Smooth muscle cell (in vitro differentiated cells): Measurements from ENCODE around the gene NFATC2. TPM values are rescaled to one million over a fixed set of nuclear protein-coding genes. Genes with fewer than 3 reads are reported as not detected.

Source experiments
- DNase-seq: peaks from one replicate; lab custom pipeline; 2025; ENCODE audit not compliant: unreplicated experiment; lab: John Stamatoyannopoulos, UW
- H2AFZ ChIP-seq: fragments of 200-600 bp; sonication (generic); 2 replicates; pipeline ENCODE4 v1.6.0; 2016; ENCODE audit warnings: antibody characterized with exemption, low read depth, mild to moderate bottlenecking
- H3F3A ChIP-seq: fragments of 200-600 bp; sonication (generic); 2 replicates; pipeline ENCODE4 v1.6.0; 2017; ENCODE audit warnings: antibody characterized with exemption, low read depth
- H3K27ac ChIP-seq: fragments of 200-600 bp; sonication (generic); 2 replicates; pipeline ENCODE4 v1.5.1; 2016; ENCODE audit warnings: low read depth, mild to moderate bottlenecking
- H3K27me3 ChIP-seq: fragments of 200-600 bp; sonication (generic); 2 replicates; pipeline ENCODE4 v1.6.1; 2016; ENCODE audit warnings: low read depth, mild to moderate bottlenecking
- H3K36me3 ChIP-seq: fragments of 200-600 bp; sonication (generic); 2 replicates; pipeline ENCODE4 v1.5.1; 2016; ENCODE audit warnings: low read depth
- H3K4me1 ChIP-seq: fragments of 200-600 bp; sonication (generic); 2 replicates; pipeline ENCODE4 v1.5.1; 2016; ENCODE audit warnings: low read depth
- H3K4me2 ChIP-seq: fragments of 200-600 bp; sonication (generic); 2 replicates; pipeline ENCODE4 v1.6.0; 2016; ENCODE audit warnings: mild to moderate bottlenecking
- H3K4me3 ChIP-seq: fragments of 200-600 bp; sonication (generic); 2 replicates; pipeline ENCODE4 v1.5.1; 2016; ENCODE audit warnings: mild to moderate bottlenecking
- H3K79me2 ChIP-seq: fragments of 200-600 bp; sonication (generic); 2 replicates; pipeline ENCODE4 v1.6.0; 2016; ENCODE audit warnings: low read depth, mild to moderate bottlenecking
- H3K9ac ChIP-seq: fragments of 200-600 bp; sonication (generic); 2 replicates; pipeline ENCODE4 v1.6.0; 2016; ENCODE audit warnings: low read depth
- H3K9me3 ChIP-seq: fragments of 200-600 bp; sonication (generic); replicated peaks from 2 replicates; pipeline ENCODE4 v1.5.1; 2016; ENCODE audit warnings: low read depth
- H4K20me1 ChIP-seq: fragments of 200-600 bp; sonication (generic); 2 replicates; pipeline ENCODE4 v1.6.0; 2016; ENCODE audit warnings: low read depth
- WGBS: methylation state at CpG from one replicate; pipeline ENCODE4 v1.1.7; 2016; ENCODE audit warnings: low lambda C conversion rate; 5-methylcytosine and 5-hydroxymethylcytosine counted together
- polyA plus RNA-seq: library from polyadenylated mRNA; unstranded; fragments of >200 nt; fragmentation: Nextera tagmentation; extraction: Ambion mirVana; gene quantifications from 2 replicates; pipeline ENCODE4 v1.2.1, GENCODE V29; 2016
- total RNA-seq: library from RNA; depleted of rRNA; stranded (reverse); fragments of >200 nt; gene quantifications from 2 replicates; pipeline ENCODE4 v1.2.3, GENCODE V29; 2014
- TF ChIP-seq, protein P1 (sequence below): fragments of 200-600 bp; sonication (generic); IDR thresholded peaks from 2 replicates; pipeline ENCODE4 v1.5.1; 2017; ENCODE audit warnings: borderline replicate concordance, mild to moderate bottlenecking, antibody characterized with exemption; ENCODE audit not compliant: insufficient read depth, poor library complexity, severe bottlenecking

Gene NFATC2
- total and polyA plus RNA-seq, 2 experiments from 2014 or later: 5.8 to 8.4 TPM

DNA sequence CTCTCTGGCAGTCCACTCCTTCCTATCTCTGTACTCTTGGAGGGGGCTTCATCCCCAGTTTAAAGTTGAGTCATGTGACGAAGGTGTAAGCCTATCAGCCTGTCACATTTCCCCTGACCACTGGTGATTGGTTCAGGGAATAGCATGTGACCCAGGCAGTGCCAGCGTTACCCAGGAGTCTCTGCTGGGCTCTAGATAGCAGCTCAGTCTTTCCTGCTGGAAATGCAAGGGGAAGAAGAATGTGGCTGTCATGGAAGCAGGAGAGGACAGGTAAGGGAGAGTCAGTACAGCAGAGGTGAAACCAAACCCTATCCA, 35.6 kb upstream of the NFATC2 start:
- no peaks in the 10 kb centered on the region for H4K20me1 ChIP-seq
- no peaks in the 10 kb centered on the region for H3K36me3 ChIP-seq
- H3K27ac ChIP-seq: no peak overlapping the region
- no peaks in the 10 kb centered on the region for H3K4me1 ChIP-seq
- H3K27me3 ChIP-seq: no peaks in the 10 kb centered on the region
- WGBS: 98% methylated on average over 2 of the region's 2 CpGs
- H3K9me3 ChIP-seq: no peaks in the 10 kb centered on the region
- H3K9ac ChIP-seq: no peak overlapping the region
- no peak overlapping the region for H2AFZ ChIP-seq
- TF ChIP-seq, protein P1, sequence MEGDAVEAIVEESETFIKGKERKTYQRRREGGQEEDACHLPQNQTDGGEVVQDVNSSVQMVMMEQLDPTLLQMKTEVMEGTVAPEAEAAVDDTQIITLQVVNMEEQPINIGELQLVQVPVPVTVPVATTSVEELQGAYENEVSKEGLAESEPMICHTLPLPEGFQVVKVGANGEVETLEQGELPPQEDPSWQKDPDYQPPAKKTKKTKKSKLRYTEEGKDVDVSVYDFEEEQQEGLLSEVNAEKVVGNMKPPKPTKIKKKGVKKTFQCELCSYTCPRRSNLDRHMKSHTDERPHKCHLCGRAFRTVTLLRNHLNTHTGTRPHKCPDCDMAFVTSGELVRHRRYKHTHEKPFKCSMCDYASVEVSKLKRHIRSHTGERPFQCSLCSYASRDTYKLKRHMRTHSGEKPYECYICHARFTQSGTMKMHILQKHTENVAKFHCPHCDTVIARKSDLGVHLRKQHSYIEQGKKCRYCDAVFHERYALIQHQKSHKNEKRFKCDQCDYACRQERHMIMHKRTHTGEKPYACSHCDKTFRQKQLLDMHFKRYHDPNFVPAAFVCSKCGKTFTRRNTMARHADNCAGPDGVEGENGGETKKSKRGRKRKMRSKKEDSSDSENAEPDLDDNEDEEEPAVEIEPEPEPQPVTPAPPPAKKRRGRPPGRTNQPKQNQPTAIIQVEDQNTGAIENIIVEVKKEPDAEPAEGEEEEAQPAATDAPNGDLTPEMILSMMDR: no peak
- H3K4me2 ChIP-seq: no peak overlapping the region
- no peaks in the 10 kb centered on the region for H3F3A ChIP-seq
- H3K79me2 ChIP-seq: no peaks in the 10 kb centered on the region
- H3K4me3 ChIP-seq: no peak overlapping the region
- DNase-seq: no peak

DNA sequence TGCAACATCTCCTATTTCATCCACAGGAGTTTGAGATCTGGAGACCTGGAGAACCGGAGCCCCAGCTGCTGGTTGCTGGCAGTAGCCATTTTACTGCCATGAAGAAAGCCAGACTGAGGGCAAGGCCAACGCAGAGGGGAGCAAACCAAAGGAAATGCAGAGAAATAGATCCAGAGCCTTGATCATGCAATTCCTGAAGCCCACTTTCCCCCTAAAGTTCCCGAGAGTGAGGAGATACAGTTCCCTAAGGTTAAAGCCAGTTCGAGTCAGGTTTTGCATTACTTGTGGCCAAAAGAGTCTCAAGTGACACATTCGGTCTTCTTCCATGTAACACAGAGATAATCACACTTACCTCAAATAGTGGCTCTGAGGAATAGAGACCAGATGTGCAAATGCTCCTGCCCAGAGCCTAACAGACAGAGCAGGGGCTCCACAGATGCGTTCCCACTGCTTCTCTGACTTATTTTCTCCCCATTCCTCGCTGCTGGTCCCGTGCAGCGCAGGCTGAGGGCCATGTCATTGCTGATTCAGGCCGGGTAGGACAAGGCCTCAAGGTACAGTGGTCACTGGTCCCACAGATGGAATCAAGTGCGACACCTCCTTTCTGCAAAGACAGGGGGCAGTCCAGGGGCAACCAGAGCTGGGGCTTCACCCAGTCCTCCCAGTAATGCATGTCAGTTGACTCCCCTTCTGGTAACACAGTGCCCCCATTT, 35.1 kb upstream of the NFATC2 start:
- 95% methylated on average over 11 of the region's 11 CpGs for WGBS

DNA sequence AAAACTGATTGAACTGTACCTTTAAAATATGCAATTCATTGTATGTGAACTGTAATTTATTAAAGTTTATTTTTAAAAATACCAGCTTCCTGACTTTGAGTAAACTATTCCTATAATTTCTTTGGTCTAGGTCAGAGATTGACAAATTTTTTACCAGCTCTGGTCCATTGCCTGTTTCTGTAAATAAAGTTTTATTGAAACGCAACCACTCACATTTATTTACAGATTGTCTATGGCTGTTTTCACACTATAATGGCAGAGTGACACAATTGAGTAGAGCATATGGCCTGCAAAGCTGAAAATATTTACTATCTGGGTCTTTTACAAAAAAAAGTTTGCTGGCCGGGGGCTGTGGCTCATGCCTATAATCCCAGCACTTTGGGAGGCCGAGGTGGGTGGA, 33.0 kb upstream of the NFATC2 start:
- TF ChIP-seq, protein P1: no peak
- DNase-seq: no peak
- Histone ChIP-seq H3K4me2 (no peak overlapping the region), H3K4me1 (no peaks in the 10 kb centered on the region), H3K79me2 (no peaks in the 10 kb centered on the region), H3K9ac (no peak overlapping the region), H3F3A (no peaks in the 10 kb centered on the region), H3K4me3 (no peak overlapping the region), H3K27me3 (no peaks in the 10 kb centered on the region), H3K36me3 (no peaks in the 10 kb centered on the region), H2AFZ (no peak overlapping the region), H3K9me3 (no peaks in the 10 kb centered on the region), H4K20me1 (no peaks in the 10 kb centered on the region), H3K27ac (no peak overlapping the region)
- 89% methylated on average over 3 of the region's 3 CpGs for WGBS

More for the DNA sequence above, 35.1 kb upstream of the NFATC2 start:
- H3K4me1 ChIP-seq: no peaks in the 10 kb centered on the region
- H3K36me3 ChIP-seq: no peaks in the 10 kb centered on the region
- no peaks in the 10 kb centered on the region for H4K20me1 ChIP-seq
- no peak overlapping the region for H3K4me2 ChIP-seq
- no peaks in the 10 kb centered on the region for H3F3A ChIP-seq
- DNase-seq: no peak
- H3K9ac ChIP-seq: no peak overlapping the region
- no peak overlapping the region for H2AFZ ChIP-seq
- no peaks in the 10 kb centered on the region for H3K9me3 ChIP-seq
- H3K27me3 ChIP-seq: no peaks in the 10 kb centered on the region
- no peak overlapping the region for H3K4me3 ChIP-seq
- TF ChIP-seq, protein P1: no peak
- no peak overlapping the region for H3K27ac ChIP-seq
- no peaks in the 10 kb centered on the region for H3K79me2 ChIP-seq
